ENCODE results near the gene TRA2B. TPM values are rescaled to one million over a fixed set of nuclear protein-coding genes. Genes with fewer than 3 reads are reported as not detected.

TRA2B gene
- total RNA-seq, 1 experiment from 2014 or later: 246 TPM

- ChIA-PET CTCF (interaction anchor here (0.6 to 1.8 kb wide), 3 partner anchors 19 to 579 kb away, joined by 3 to 7 read pairs (median 5); no protein-coding TSS in a partner anchor), POLR2A (interaction anchor here (1.0 to 1.1 kb wide), 2 partner anchors 18 to 24 kb away, joined by 3 to 5 read pairs; partner anchors contain the start of gene TRA2B)
- no peak for DNase-seq (ENCODE audit: unreplicated experiment)
- Mint-ChIP-seq H3K4me3 (ENCODE audit: unreplicated experiment) (no peak overlapping the region), H3K9me3 (ENCODE audit: unreplicated experiment) (no peaks in the 10 kb centered on the region), H3K27ac (ENCODE audit: low read depth, unreplicated experiment) (no peak overlapping the region), H3K36me3 (ENCODE audit: insufficient read depth, unreplicated experiment) (no peaks in the 10 kb centered on the region), H3K4me1 (ENCODE audit: insufficient read depth, unreplicated experiment) (peaks cover 7% of the 10 kb centered on the region), H3K27me3 (ENCODE audit: insufficient read depth, unreplicated experiment) (no peaks in the 10 kb centered on the region)
- no peak for TF ChIP-seq CTCF (IDR thresholded peaks at IDR 0.05; ENCODE audit: unreplicated experiment)
- intact Hi-C loops (cut with micrococcal nuclease): no loop called here
- no TSS peak for BruUV-seq (replicated peaks)
Observed at GRCh38 chr3:185961675-185962232, 23.9 kb upstream of the TRA2B start.

- Mint-ChIP-seq H3K4me1 (ENCODE audit: insufficient read depth, unreplicated experiment) (peaks cover 7% of the 10 kb centered on the region), H3K36me3 (ENCODE audit: insufficient read depth, unreplicated experiment) (no peaks in the 10 kb centered on the region), H3K4me3 (ENCODE audit: unreplicated experiment) (no peak overlapping the region), H3K27ac (ENCODE audit: low read depth, unreplicated experiment) (no peak overlapping the region), H3K9me3 (ENCODE audit: unreplicated experiment) (no peaks in the 10 kb centered on the region), H3K27me3 (ENCODE audit: insufficient read depth, unreplicated experiment) (no peaks in the 10 kb centered on the region)
- intact Hi-C loops (cut with micrococcal nuclease): no loop called here
- ChIA-PET CTCF (interaction anchor here (0.6 to 1.8 kb wide), 7 partner anchors 17 to 616 kb away, joined by 3 to 10 read pairs (median 3); no protein-coding TSS in a partner anchor), POLR2A (interaction anchor here (0.7 to 2.3 kb wide), 3 partner anchors 17 to 39 kb away, joined by 3 to 15 read pairs (median 5); partner anchors contain the start of gene TRA2B)
- no TSS peak for BruUV-seq (replicated peaks)
- DNase-seq (ENCODE audit: unreplicated experiment): no peak
- TF ChIP-seq CTCF (IDR thresholded peaks at IDR 0.05; ENCODE audit: unreplicated experiment): no peak
Observed at GRCh38 chr3:185960522-185961288, 22.9 kb upstream of the TRA2B start.

GRCh38 chr3:185959609-185960521 lies 22.1 kb upstream of the TRA2B start:
- POLR2A ChIA-PET: interaction anchor here (0.7 to 2.3 kb wide), 4 partner anchors 16 to 40 kb away, joined by 3 to 15 read pairs (median 5); partner anchors contain the start of gene TRA2B
- BruUV-seq (replicated peaks): TSS peak; percentile 89
- peak; percentile 88 for DNase-seq (ENCODE audit: unreplicated experiment)
- no peaks in the 10 kb centered on the region for H3K36me3 Mint-ChIP-seq (ENCODE audit: insufficient read depth, unreplicated experiment)
- intact Hi-C loops (cut with micrococcal nuclease): no loop called here
- H3K4me1 Mint-ChIP-seq (ENCODE audit: insufficient read depth, unreplicated experiment): peaks cover 7% of the 10 kb centered on the region
- no peak overlapping the region for H3K27ac Mint-ChIP-seq (ENCODE audit: low read depth, unreplicated experiment)
- no peaks in the 10 kb centered on the region for H3K9me3 Mint-ChIP-seq (ENCODE audit: unreplicated experiment)
- H3K4me3 Mint-ChIP-seq (ENCODE audit: unreplicated experiment): no peak overlapping the region
- H3K27me3 Mint-ChIP-seq (ENCODE audit: insufficient read depth, unreplicated experiment): no peaks in the 10 kb centered on the region
- no peak for TF ChIP-seq CTCF (IDR thresholded peaks at IDR 0.05; ENCODE audit: unreplicated experiment)
- CTCF ChIA-PET: interaction anchor here (0.6 to 8.4 kb wide), 10 partner anchors 16 to 1293 kb away, joined by 3 to 118 read pairs (median 3); no protein-coding TSS in a partner anchor

Measured in MCF 10A (cell line).